HepG2 (cell line): ENCODE data around the gene SLC34A3. TPM values are rescaled to one million over a fixed set of nuclear protein-coding genes. Genes with fewer than 3 reads are reported as not detected.

Experiments used
- CC2D1A ChIP-seq: sonication (generic); formaldehyde crosslinking; IDR thresholded peaks from 2 replicates; pipeline ENCODE4 v1.8.1; 2023; ENCODE audit warnings: mild to moderate bottlenecking, missing genetic modification reagents
- CENPX ChIP-seq: sonication (generic); formaldehyde crosslinking; IDR thresholded peaks from 2 replicates; pipeline ENCODE4 v1.9.0; 2021; ENCODE audit warnings: mild to moderate bottlenecking, missing genetic modification reagents, moderate library complexity
- ELF3 ChIP-seq: IDR thresholded peaks from 2 replicates; pipeline ENCODE4 v1.6.1; 2016; ENCODE audit warnings: missing genetic modification reagents, missing compliant biosample characterization
- HNRNPL ChIP-seq: fragments of 200-400 bp; formaldehyde crosslinking; IDR thresholded peaks from 2 replicates; pipeline ENCODE4 v1.6.1; 2017; ENCODE audit warnings: mild to moderate bottlenecking, low read depth, low read length
- MBNL3 ChIP-seq: fragments of 250-450 bp; sonication (Bioruptor Pico); conservative IDR thresholded peaks from 2 replicates; pipeline ENCODE4 v1.8.0; 2022; ENCODE audit warnings: mild to moderate bottlenecking, inconsistent platforms
- MZF1 ChIP-seq: sonication (generic); formaldehyde crosslinking; IDR thresholded peaks from 2 replicates; pipeline ENCODE4 v1.8.1; 2023; ENCODE audit warnings: mild to moderate bottlenecking, missing genetic modification reagents, borderline replicate concordance
- NFE2L2 ChIP-seq: fragments of 150-350 bp; IDR thresholded peaks from 2 replicates; pipeline ENCODE4 v1.6.1; 2014; ENCODE audit warnings: low read length
- NFKBIZ ChIP-seq: IDR thresholded peaks from 2 replicates; pipeline ENCODE4 v1.6.1; 2018; ENCODE audit warnings: missing genetic modification reagents, missing compliant biosample characterization
- SIN3A ChIP-seq: IDR thresholded peaks from 2 replicates; pipeline ENCODE4 v1.6.1; 2011; ENCODE audit warnings: low read depth, mild to moderate bottlenecking, control low read depth, low read length, borderline replicate concordance
- SMAD9 ChIP-seq: sonication (generic); formaldehyde crosslinking; IDR thresholded peaks from 2 replicates; pipeline ENCODE4 v1.5.1; 2020; ENCODE audit warnings: mild to moderate bottlenecking, missing genetic modification reagents
- SMARCC2 ChIP-seq: fragments of 450-650 bp; IDR thresholded peaks from 2 replicates; pipeline ENCODE4 v1.6.1; 2017; ENCODE audit warnings: antibody characterized with exemption, mild to moderate bottlenecking
- SMC3 ChIP-seq: IDR thresholded peaks from 2 replicates; pipeline ENCODE4 v1.6.1; 2011; ENCODE audit warnings: low read length, improper control_type of control experiment
- SRSF4 ChIP-seq: fragments of 200-400 bp; formaldehyde crosslinking; IDR thresholded peaks from one replicate; pipeline ENCODE4 v1.6.1; 2018; ENCODE audit warnings: mild to moderate bottlenecking, low read depth, low read length, moderate library complexity; ENCODE audit not compliant: poor library complexity, severe bottlenecking
- TBX3 ChIP-seq: fragments of 450-650 bp; IDR thresholded peaks from 2 replicates; pipeline ENCODE4 v1.6.1; 2017; ENCODE audit warnings: antibody characterized with exemption, mild to moderate bottlenecking, inconsistent platforms, borderline replicate concordance
- TGIF2 ChIP-seq: IDR thresholded peaks from 2 replicates; pipeline ENCODE4 v1.6.1; 2016; ENCODE audit warnings: control low read depth, missing compliant biosample characterization
- ZFY ChIP-seq: sonication (generic); formaldehyde crosslinking; IDR thresholded peaks from 2 replicates; pipeline ENCODE4 v1.4.0; 2020; ENCODE audit warnings: missing genetic modification reagents
- ZNF280D ChIP-seq: sonication (generic); formaldehyde crosslinking; IDR thresholded peaks from 2 replicates; pipeline ENCODE4 v1.5.1; 2020; ENCODE audit warnings: mild to moderate bottlenecking, missing genetic modification reagents
- ZNF350 ChIP-seq: sonication (generic); formaldehyde crosslinking; IDR thresholded peaks from 2 replicates; pipeline ENCODE4 v1.4.0; 2020; ENCODE audit warnings: mild to moderate bottlenecking, low read depth, missing genetic modification reagents, borderline replicate concordance
- ZNF703 ChIP-seq: sonication (generic); formaldehyde crosslinking; IDR thresholded peaks from 2 replicates; pipeline ENCODE4 v1.5.1; 2020; ENCODE audit warnings: missing genetic modification reagents, mild to moderate bottlenecking, moderate library complexity, borderline replicate concordance
- ZNF850 ChIP-seq: sonication (generic); formaldehyde crosslinking; conservative IDR thresholded peaks from 2 replicates; pipeline ENCODE4 v1.9.0; 2021; ENCODE audit warnings: mild to moderate bottlenecking, missing genetic modification reagents
- ZSCAN31 ChIP-seq: sonication (generic); formaldehyde crosslinking; IDR thresholded peaks from 2 replicates; pipeline ENCODE4 v1.5.0; 2020; ENCODE audit warnings: low read depth, mild to moderate bottlenecking, missing genetic modification reagents
- polyA plus RNA-seq, 8 experiments: library from polyadenylated mRNA; depleted of rRNA in 3 of 8; stranded (reverse) in 7 of 8; unstranded in 1 of 8; fragments of >200 nt; fragmentation: Illumina TruSeq in 4 of 8; extraction: Trizol in 4 of 8; gene quantifications; 2 replicates each; pipeline versions ENCODE4 v1.2.1 to v1.2.3, GENCODE V29; 2011 to 2016; ENCODE audit warnings: low read depth in 4 of 8, missing spikeins in 1 of 8, mixed read lengths in 1 of 8; ENCODE audit not compliant: insufficient read depth in 1 of 8
- total RNA-seq, 5 experiments: library from RNA; depleted of rRNA; stranded (reverse); fragments of >200 nt; fragmentation: Illumina TruSeq; extraction: Trizol; gene quantifications; 2 replicates each; pipeline ENCODE4 v1.2.3, GENCODE V29; 2016; ENCODE audit warnings: low read depth in 1 of 5
- TF ChIP-seq, protein P1 (sequence below): sonication (generic); formaldehyde crosslinking; IDR thresholded peaks from 2 replicates; pipeline ENCODE4 v1.4.0; 2020; ENCODE audit warnings: missing genetic modification reagents
- TF ChIP-seq, protein P2 (sequence below): IDR thresholded peaks from 2 replicates; pipeline ENCODE4 v1.6.1; 2016; ENCODE audit warnings: mild to moderate bottlenecking

SLC34A3 gene
- total and polyA plus RNA-seq, 2 of the 13 experiments (the other 11 are each of a cell fraction or from before 2014, with no cell fraction given), result 0.07 to 1.0 TPM

DNA sequence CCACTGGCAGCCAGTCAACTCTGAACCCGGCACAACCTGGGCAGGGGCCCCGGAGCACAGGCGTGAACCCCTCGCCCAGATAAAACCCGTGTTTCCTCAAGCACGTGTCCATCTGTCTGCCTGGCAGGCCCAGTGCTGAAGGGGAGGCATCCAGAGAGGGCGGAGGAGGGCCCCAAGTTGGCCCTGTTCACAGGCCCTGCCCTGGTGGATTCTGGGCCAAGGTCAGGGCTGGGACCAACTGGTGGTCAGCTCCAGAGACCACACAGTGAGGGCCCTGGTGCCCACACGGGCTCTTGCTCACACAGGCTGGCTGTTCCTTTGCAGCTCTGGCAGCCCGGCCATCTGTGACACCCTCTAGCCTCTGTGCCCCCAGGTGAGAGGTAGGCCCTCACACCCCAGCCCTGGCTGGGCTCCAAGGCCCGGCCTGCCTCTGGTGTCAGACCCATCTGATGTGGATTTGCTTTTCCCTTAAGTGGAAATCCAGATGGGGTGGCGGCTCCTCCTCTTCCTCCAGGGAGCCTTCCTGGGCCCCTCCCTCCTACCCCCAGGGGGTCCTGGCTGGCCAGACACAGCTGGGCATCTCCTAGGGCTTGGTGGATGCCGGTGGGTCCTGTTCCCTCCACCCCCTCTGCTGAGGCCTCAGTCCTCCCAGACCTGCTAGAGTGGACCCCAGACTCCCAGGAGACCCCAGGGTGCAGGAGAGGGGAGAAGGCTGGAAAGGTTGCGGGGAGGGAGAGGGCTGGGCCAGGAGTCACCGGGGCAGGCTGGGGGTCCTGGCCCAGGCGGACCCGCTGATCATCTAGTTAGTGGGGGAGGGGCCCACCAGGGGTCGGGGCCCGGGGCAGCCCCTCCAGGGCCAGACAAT lies 19.9 kb downstream of the SLC34A3 start (continued):
- TF ChIP-seq ZNF703 (CRISPR knock-in tag), result no peak
- no peak for TF ChIP-seq SIN3A
- TF ChIP-seq TBX3, result no peak
- TF ChIP-seq ZSCAN31 (CRISPR knock-in tag), result no peak
- TF ChIP-seq ZNF850 (CRISPR knock-in tag), result no peak
- no peak for TF ChIP-seq MZF1 (CRISPR knock-in tag)
- TF ChIP-seq ZNF280D (CRISPR knock-in tag), result no peak
- TF ChIP-seq, protein P1, sequence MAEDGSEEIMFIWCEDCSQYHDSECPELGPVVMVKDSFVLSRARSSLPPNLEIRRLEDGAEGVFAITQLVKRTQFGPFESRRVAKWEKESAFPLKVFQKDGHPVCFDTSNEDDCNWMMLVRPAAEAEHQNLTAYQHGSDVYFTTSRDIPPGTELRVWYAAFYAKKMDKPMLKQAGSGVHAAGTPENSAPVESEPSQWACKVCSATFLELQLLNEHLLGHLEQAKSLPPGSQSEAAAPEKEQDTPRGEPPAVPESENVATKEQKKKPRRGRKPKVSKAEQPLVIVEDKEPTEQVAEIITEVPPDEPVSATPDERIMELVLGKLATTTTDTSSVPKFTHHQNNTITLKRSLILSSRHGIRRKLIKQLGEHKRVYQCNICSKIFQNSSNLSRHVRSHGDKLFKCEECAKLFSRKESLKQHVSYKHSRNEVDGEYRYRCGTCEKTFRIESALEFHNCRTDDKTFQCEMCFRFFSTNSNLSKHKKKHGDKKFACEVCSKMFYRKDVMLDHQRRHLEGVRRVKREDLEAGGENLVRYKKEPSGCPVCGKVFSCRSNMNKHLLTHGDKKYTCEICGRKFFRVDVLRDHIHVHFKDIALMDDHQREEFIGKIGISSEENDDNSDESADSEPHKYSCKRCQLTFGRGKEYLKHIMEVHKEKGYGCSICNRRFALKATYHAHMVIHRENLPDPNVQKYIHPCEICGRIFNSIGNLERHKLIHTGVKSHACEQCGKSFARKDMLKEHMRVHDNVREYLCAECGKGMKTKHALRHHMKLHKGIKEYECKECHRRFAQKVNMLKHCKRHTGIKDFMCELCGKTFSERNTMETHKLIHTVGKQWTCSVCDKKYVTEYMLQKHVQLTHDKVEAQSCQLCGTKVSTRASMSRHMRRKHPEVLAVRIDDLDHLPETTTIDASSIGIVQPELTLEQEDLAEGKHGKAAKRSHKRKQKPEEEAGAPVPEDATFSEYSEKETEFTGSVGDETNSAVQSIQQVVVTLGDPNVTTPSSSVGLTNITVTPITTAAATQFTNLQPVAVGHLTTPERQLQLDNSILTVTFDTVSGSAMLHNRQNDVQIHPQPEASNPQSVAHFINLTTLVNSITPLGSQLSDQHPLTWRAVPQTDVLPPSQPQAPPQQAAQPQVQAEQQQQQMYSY (CRISPR knock-in tag), result no peak
- peak; percentile 81; the same call in 1 of the 2 replicates for TF ChIP-seq TGIF2
- no peak for TF ChIP-seq SMC3
- no peak for TF ChIP-seq CENPX (CRISPR knock-in tag)
- no peak for TF ChIP-seq CC2D1A (CRISPR knock-in tag)
- no peak for TF ChIP-seq NFE2L2
- TF ChIP-seq SMAD9, result no peak
- TF ChIP-seq SMARCC2, result no peak
- TF ChIP-seq ZNF350 (CRISPR knock-in tag), result no peak
- peak; percentile 65 for TF ChIP-seq ZFY (CRISPR knock-in tag)
- TF ChIP-seq ELF3 (CRISPR knock-in tag), result no peak
- TF ChIP-seq MBNL3 (CRISPR knock-in tag), result no peak
- no peak for TF ChIP-seq SRSF4
- TF ChIP-seq, protein P2, sequence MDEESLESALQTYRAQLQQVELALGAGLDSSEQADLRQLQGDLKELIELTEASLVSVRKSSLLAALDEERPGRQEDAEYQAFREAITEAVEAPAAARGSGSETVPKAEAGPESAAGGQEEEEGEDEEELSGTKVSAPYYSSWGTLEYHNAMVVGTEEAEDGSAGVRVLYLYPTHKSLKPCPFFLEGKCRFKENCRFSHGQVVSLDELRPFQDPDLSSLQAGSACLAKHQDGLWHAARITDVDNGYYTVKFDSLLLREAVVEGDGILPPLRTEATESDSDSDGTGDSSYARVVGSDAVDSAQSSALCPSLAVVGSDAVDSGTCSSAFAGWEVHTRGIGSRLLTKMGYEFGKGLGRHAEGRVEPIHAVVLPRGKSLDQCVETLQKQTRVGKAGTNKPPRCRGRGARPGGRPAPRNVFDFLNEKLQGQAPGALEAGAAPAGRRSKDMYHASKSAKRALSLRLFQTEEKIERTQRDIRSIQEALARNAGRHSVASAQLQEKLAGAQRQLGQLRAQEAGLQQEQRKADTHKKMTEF, result no peak
- no peak for TF ChIP-seq NFKBIZ (CRISPR knock-in tag)
- peak; percentile 62; the same call in 1 of the 2 replicates for TF ChIP-seq HNRNPL
